Fibroblast of villous mesenchyme (primary cell): ENCODE results near the gene PTGER4. TPM values are rescaled to one million over a fixed set of nuclear protein-coding genes. Genes with fewer than 3 reads are reported as not detected.

Experiments
- DNase-seq: peaks from one replicate; pipeline ENCODE4 v3.0.0-alpha.2; 2010; ENCODE audit warnings: low read depth
- H3K4me3 ChIP-seq: 2 replicates; pipeline ENCODE4 v1.5.1; 2011; ENCODE audit warnings: low read depth, mild to moderate bottlenecking, low read length
- total RNA-seq: library from RNA; depleted of rRNA; stranded (reverse); fragments of >200 nt; gene quantifications from 2 replicates; pipeline ENCODE4 v1.2.3, GENCODE V29; 2012
- TF ChIP-seq, protein P1 (sequence below): IDR thresholded peaks from 2 replicates; pipeline ENCODE4 v1.5.1; 2012; ENCODE audit warnings: low read depth, mild to moderate bottlenecking, low read length; ENCODE audit not compliant: insufficient read depth

Gene PTGER4
- total RNA-seq, 1 donor: 4.3 TPM

DNA sequence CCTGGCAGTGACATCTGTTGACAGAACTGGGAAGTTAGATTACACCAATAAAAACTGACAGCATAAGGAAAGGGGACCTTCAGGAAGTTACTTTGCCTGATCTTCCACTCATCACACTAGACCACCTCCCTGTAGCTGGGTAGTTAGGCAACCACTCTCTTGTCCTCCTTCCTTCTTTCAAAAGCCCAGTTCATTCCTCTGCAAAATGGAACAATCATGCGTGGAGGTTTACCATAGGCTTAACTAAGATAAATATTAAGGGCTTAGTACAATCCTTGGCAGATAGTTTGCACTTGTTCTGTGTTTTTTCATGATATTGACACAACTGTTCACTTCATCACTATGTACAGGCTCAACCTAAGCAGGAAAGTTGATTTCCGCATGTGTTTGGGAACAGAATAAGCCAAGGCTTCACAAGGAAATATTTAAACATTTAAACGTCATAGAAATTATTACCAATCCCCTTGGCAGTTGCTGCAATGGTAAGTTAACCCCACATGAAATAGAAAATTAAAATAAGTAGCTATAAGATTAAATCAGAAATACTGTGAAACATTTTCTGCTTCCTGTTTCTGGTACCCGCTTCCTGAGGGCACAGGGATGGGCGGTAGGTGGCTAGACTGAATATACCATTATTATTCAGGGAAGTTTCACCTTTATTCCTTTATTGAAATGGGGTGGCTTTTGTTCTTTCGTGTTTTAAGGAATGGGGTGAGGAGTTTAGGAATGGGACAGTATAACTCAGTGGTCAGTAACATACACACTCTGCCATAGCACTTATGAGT lies 9.9 kb upstream of the PTGER4 start:
- DNase-seq: peak; percentile 74
- TF ChIP-seq, protein P1, sequence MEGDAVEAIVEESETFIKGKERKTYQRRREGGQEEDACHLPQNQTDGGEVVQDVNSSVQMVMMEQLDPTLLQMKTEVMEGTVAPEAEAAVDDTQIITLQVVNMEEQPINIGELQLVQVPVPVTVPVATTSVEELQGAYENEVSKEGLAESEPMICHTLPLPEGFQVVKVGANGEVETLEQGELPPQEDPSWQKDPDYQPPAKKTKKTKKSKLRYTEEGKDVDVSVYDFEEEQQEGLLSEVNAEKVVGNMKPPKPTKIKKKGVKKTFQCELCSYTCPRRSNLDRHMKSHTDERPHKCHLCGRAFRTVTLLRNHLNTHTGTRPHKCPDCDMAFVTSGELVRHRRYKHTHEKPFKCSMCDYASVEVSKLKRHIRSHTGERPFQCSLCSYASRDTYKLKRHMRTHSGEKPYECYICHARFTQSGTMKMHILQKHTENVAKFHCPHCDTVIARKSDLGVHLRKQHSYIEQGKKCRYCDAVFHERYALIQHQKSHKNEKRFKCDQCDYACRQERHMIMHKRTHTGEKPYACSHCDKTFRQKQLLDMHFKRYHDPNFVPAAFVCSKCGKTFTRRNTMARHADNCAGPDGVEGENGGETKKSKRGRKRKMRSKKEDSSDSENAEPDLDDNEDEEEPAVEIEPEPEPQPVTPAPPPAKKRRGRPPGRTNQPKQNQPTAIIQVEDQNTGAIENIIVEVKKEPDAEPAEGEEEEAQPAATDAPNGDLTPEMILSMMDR: no peak
- no peak overlapping the region for H3K4me3 ChIP-seq

DNA sequence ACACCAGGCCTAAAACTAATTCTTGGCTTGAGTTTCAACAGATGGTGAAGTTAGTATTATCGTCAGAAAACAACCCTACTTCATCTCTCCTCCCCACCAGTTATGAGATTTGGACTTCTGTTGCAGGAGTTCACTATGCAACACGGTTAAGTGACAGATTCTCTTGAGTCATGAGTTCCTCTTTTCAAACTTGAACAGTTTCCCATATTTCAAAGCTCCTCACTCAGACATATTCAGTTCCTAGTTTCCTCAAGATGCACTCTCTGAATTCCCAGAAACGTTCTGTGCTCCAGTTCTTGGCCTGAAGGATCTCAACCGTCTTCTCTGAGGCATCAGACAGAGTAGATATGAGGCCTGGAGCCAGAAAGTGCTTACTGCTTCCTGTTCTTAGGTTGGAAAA lies 7.3 kb upstream of the PTGER4 start:
- no peak overlapping the region for H3K4me3 ChIP-seq
- TF ChIP-seq, protein P1: no peak
- no peak for DNase-seq

DNA sequence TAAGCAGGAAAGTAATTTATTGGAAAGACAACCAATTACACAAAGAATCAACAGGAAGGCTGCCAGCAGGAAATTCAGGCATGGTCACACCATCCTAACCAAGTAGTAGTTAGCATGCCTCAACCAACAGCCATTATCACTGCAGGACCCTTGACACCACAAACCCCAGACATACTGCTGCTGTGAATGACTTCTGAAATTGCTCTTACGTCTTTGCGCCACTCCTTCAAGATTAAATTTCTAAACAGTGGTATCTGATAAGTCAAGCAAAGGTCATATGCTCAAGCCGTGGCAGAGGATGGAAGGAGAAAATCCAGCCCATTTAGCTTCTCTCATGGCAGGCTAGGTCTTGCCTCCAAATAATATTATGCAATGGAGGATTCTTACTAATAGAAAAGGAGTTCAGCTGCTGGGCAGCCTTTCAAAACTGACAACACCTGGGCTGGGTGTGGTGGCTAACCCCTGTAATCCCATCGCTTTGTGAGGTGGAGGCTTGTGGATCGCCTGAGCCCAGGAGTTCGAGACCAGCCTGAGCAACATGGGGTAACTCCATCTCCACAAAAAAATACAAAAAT lies 5.0 kb upstream of the PTGER4 start:
- no peak overlapping the region for H3K4me3 ChIP-seq
- TF ChIP-seq, protein P1: no peak
- no peak for DNase-seq

DNA sequence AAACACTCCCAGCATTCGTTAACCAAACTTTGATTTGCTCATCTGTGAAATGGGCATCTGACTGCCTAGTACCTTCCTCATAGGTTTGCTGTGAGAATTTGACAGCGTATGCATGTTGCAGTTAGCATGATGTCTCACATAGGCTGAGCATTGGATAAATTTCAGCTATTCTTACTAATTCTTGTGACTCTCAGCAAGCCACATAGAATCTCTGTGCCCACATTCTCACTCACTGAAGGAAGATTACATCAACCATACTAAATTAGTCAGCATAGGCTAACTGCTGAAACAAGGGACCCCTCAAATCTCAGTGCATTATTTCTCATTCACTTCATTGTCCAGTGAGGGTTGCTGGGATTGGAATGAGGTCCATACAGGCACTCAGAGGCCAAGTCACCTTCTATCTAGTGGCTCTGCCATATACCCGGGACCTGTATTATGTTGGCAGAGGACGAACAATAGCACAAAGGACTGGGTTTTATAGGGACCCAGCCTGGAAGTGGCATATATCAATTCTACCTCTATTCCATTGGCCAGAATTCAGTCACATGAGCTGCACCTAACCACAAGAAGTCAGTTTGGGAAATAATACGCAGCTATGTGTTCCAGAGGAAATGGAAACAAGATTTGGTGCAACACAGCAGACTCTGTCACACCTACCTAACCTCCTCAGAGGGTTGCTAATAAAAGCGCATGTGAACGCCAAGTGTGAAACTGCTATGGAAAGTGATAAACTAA lies 4.2 kb upstream of the PTGER4 start:
- DNase-seq: no peak
- H3K4me3 ChIP-seq: no peak overlapping the region
- TF ChIP-seq, protein P1: no peak

DNA sequence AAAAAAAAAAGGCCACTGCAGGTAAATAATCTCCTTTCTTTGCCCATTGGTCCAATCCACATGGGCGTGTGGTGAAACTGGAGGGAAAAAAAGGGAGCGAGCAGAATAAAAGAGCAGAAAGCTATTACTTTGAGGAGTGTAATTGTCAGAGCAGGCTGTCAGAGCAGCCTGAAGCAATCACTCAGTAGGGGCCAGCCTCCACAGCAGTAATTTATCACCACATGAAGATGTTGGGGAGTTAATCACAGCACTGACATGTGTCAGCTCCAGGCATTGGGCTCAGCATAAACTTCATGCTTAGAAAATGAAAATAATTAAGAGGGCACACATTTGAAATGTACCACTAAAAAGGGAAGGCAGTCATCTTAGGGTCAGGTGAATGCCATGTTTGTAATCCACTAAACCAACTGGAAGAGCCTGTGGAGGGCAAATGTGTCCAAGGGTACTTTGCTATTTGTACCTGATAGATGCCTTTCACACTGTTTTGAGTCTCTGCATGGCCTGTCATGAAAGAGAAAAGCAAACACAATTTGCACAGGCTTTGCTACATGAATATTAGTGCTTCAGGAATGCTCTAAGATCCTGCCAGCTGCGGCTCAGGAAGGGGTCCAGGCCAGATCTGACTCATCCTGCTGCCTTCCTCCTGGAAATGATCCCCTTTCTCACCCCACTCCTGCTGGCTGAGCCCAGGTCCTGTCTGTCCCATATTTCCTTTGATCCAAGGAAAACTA lies 2.9 kb upstream of the PTGER4 start:
- DNase-seq: peak; percentile 63
- H3K4me3 ChIP-seq: no peak overlapping the region

DNA sequence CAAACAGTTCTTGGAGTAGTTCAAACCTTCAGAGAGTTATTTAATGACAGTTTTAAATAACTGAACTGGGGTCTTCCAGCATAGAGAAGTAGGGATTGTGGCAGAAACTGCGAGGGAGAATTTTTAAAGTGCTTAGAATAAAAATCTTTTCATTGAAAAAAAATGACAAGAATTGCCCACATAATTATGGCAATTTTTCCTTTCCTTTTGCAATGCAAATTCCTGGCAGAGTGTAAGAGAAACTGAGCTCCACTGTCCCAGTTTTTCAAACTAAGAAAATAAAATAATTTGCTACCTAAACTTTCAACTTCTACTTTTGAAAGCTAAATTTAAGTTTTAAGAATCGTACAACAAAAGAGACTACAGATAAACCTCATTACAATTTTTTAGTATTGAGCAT lies 2.3 kb upstream of the PTGER4 start:
- TF ChIP-seq, protein P1: no peak

More for the DNA sequence above, 2.9 kb upstream of the PTGER4 start:
- TF ChIP-seq, protein P1: no peak

More for the DNA sequence above, 2.3 kb upstream of the PTGER4 start:
- H3K4me3 ChIP-seq: no peak overlapping the region
- no peak for DNase-seq
